Measurements from ENCODE around the gene PEX16. TPM values are rescaled to one million over a fixed set of nuclear protein-coding genes. Genes with fewer than 3 reads are reported as not detected.

The PEX16 gene
- total RNA-seq, 2 experiments from 2014 or later, result 41.0 to 43.9 TPM

- Histone ChIP-seq H4K20me1 (ENCODE audit: insufficient read depth, low read length) (no peaks in the 10 kb centered on the region), H3K36me3 (ENCODE audit: insufficient read depth, low read length) (peaks cover 18% of the 10 kb centered on the region), H3K4me2 (ENCODE audit: low read length) (peak overlapping the region; percentile 86), H3K4me3 (ENCODE audit: low read depth, low read length, poor library complexity, severe bottlenecking) (peak overlapping the region; percentile 72), H3K79me2 (ENCODE audit: insufficient read depth, low read depth, low read length) (peaks cover 19% of the 10 kb centered on the region), H3K9me3 (ENCODE audit: low read length) (no peaks in the 10 kb centered on the region), H3K27ac (ENCODE audit: low read depth, low read length, poor library complexity, severe bottlenecking) (peak overlapping the region; percentile 95), H2AFZ (ENCODE audit: low read length) (no peak overlapping the region), H3K4me1 (ENCODE audit: insufficient read depth, low read length, poor library complexity, severe bottlenecking) (peaks cover 63% of the 10 kb centered on the region), H3K9me2 (ENCODE audit: insufficient read depth, low read length) (no peaks in the 10 kb centered on the region)
- CTCF ChIA-PET (ENCODE audit: unreplicated experiment), result interaction anchor here (0.6 to 1.7 kb wide), 4 partner anchors 12 to 420 kb away, joined by 3 to 10 read pairs (median 7); no protein-coding TSS in a partner anchor
- BruUV-seq (replicated peaks), result no TSS peak
- peak; percentile 96 for DNase-seq (ENCODE audit: low spot score)
- TF ChIP-seq EZH2phosphoT487 (IDR thresholded peaks at IDR 0.05; ENCODE audit: borderline replicate concordance, low read depth, low read length) (no peak), CTCF (conservative IDR thresholded peaks at IDR 0.05; ENCODE audit: low read length) (no peak)
- intact Hi-C loops (cut with micrococcal nuclease; ENCODE audit: unreplicated experiment), result loop anchor here (1.0 to 2.0 kb wide), 3 partner anchors 12 to 191 kb away; partner anchors contain the start of gene PHF21A
- POLR2A ChIA-PET, result interaction anchor here (0.5 to 3.1 kb wide), 6 partner anchors 9 to 76 kb away, joined by 3 to 33 read pairs (median 4); partner anchors contain the start of gene PEX16
Measured at GRCh38 chr11:45930031-45930794, 12.5 kb upstream of the PEX16 start.

GRCh38 chr11:45929486-45930030 lies 11.9 kb upstream of the PEX16 start:
- H3K79me2 ChIP-seq (ENCODE audit: insufficient read depth, low read depth, low read length), result peaks cover 19% of the 10 kb centered on the region
- POLR2A ChIA-PET, result interaction anchor here (0.6 to 3.1 kb wide), 5 partner anchors 10 to 66 kb away, joined by 3 to 33 read pairs (median 6); partner anchors contain the start of gene PEX16

More at GRCh38 chr11:45929486-45930030, 11.9 kb upstream of the PEX16 start:
- peak overlapping the region; percentile 86 for H3K4me2 ChIP-seq (ENCODE audit: low read length)
- DNase-seq (ENCODE audit: low spot score), result no peak
- peaks cover 57% of the 10 kb centered on the region for H3K4me1 ChIP-seq (ENCODE audit: insufficient read depth, low read length, poor library complexity, severe bottlenecking)
- no peaks in the 10 kb centered on the region for H3K9me2 ChIP-seq (ENCODE audit: insufficient read depth, low read length)
- H3K27ac ChIP-seq (ENCODE audit: low read depth, low read length, poor library complexity, severe bottlenecking), result peak overlapping the region; percentile 95
- H3K4me3 ChIP-seq (ENCODE audit: low read depth, low read length, poor library complexity, severe bottlenecking), result peak overlapping the region; percentile 72
- H4K20me1 ChIP-seq (ENCODE audit: insufficient read depth, low read length), result no peaks in the 10 kb centered on the region
- H3K36me3 ChIP-seq (ENCODE audit: insufficient read depth, low read length), result peaks cover 12% of the 10 kb centered on the region; the same call in 1 of the 2 replicates
- TF ChIP-seq CTCF (conservative IDR thresholded peaks at IDR 0.05; ENCODE audit: low read length) (no peak), EZH2phosphoT487 (IDR thresholded peaks at IDR 0.05; ENCODE audit: borderline replicate concordance, low read depth, low read length) (no peak)
- BruUV-seq (replicated peaks), result no TSS peak
- H2AFZ ChIP-seq (ENCODE audit: low read length), result no peak overlapping the region
- CTCF ChIA-PET (ENCODE audit: unreplicated experiment), result interaction anchor here (1.7 kb wide), 1 partner anchor 11 kb away, joined by 7 read pairs; no protein-coding TSS in a partner anchor
- no peaks in the 10 kb centered on the region for H3K9me3 ChIP-seq (ENCODE audit: low read length)
- intact Hi-C loops (cut with micrococcal nuclease; ENCODE audit: unreplicated experiment), result loop anchor here (1.0 to 2.0 kb wide), 3 partner anchors 11 to 191 kb away; partner anchors contain the start of gene PHF21A

All from OCI-LY7 (cell line).